ENCODE measurements around the gene MAGEB4. TPM values are rescaled to one million over a fixed set of nuclear protein-coding genes. Genes with fewer than 3 reads are reported as not detected.
"Not testable (repeated sequence)": the region's sequence is repeated elsewhere in the genome, so short reads cannot be mapped to it uniquely, and the experiment has no call there.

Gene MAGEB4
- not detected for total RNA-seq

DNA sequence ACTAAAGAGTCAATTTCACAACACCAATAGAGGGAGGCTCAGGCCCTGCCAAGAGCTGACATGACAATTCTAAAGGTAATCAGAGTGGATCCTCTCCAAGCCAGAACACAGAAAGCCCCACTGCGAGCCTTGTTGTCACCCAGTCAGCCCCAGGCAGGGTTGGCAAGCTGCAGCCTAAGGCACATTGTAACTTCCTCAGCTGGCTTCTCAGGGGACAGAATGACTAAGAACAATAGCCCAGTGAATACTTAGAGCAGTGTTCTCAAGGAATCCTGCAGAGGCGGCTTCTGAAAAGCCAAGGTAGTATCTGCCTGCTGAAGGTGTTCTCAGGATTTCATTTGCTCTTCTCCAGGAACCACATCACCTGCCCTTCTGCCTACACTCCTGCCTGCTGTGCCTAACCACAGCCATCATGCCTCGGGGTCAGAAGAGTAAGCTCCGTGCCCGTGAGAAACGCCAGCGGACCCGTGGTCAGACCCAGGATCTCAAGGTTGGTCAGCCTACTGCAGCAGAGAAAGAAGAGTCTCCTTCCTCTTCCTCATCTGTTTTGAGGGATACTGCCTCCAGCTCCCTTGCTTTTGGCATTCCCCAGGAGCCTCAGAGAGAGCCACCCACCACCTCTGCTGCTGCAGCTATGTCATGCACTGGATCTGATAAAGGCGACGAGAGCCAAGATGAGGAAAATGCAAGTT, at the start of gene MAGEB4:
MAGEB4 (plus strand) TSS at position 277 of the 692 bp plus-strand sequence; CDS start at position 413, 136 bp downstream.
- H3K4me3 ChIP-seq, result no peak within 1 kb of the TSS
- WGBS, 2 donors, result 62 to 82% methylated on average over 4 to 5 of the region's 10 CpGs
- intact Hi-C loops (cut with DNase I), result no loop called here

GRCh38 chrX:30193910-30194309, 47.9 kb upstream of the MAGEB4 start:
- H3K4me1 ChIP-seq; ATAC-seq; H3K9me3 ChIP-seq; H3K27me3 ChIP-seq; intact Hi-C loops (cut with DNase I); DNase-seq; H3K4me3 ChIP-seq; H3K36me3 ChIP-seq (replicated peaks in 1 of 2; ENCODE audit: insufficient read depth in 1 of 2, low read depth in 2 of 2); H3K27ac ChIP-seq: not testable (repeated sequence)
- WGBS, 2 donors, result 54 to 63% methylated on average over 5 to 6 of the region's 6 CpGs

More for the DNA sequence above, at the start of gene MAGEB4:
- Histone ChIP-seq H3K27me3 (no peaks in the 10 kb centered on the region), H3K4me1 (no peaks in the 10 kb centered on the region), H3K9me3 (no peaks in the 10 kb centered on the region), H3K27ac (no peak within 1 kb of the TSS), H3K36me3 (replicated peaks in 1 of 2; ENCODE audit: insufficient read depth in 1 of 2, low read depth in 2 of 2) (no peaks in the 10 kb centered on the region)
- ATAC-seq (no peak), DNase-seq (no peak)
- TF ChIP-seq CTCF (IDR thresholded peaks at IDR 0.05), result no peak
- no peak for TF ChIP-seq POLR2A (IDR thresholded peaks at IDR 0.05)

GRCh38 chrX:30196322-30196721, 45.5 kb upstream of the MAGEB4 start:
- TF ChIP-seq CTCF (IDR thresholded peaks at IDR 0.05) (no peak), POLR2A (IDR thresholded peaks at IDR 0.05) (no peak)
- no peaks in the 10 kb centered on the region for H3K9me3 ChIP-seq
- no peaks in the 10 kb centered on the region for H3K36me3 ChIP-seq (replicated peaks in 1 of 2; ENCODE audit: insufficient read depth in 1 of 2, low read depth in 2 of 2)
- no peak for ATAC-seq
- no peak overlapping the region for H3K27ac ChIP-seq
- H3K27me3 ChIP-seq, result no peaks in the 10 kb centered on the region
- intact Hi-C loops (cut with DNase I), result no loop called here
- H3K4me3 ChIP-seq, result no peak overlapping the region
- H3K4me1 ChIP-seq, result no peaks in the 10 kb centered on the region
- no peak for DNase-seq
- WGBS, 2 donors, result 7 to 11% methylated on average over 1 of the region's 1 CpG

GRCh38 chrX:30212172-30212571, 29.6 kb upstream of the MAGEB4 start:
- no peak for ATAC-seq
- H3K9me3 ChIP-seq, result no peaks in the 10 kb centered on the region
- H3K4me3 ChIP-seq, result no peak overlapping the region
- TF ChIP-seq POLR2A (IDR thresholded peaks at IDR 0.05) (no peak), CTCF (IDR thresholded peaks at IDR 0.05) (no peak)
- H3K27ac ChIP-seq, result no peak overlapping the region
- H3K27me3 ChIP-seq, result no peaks in the 10 kb centered on the region
- H3K36me3 ChIP-seq (replicated peaks in 1 of 2; ENCODE audit: insufficient read depth in 1 of 2, low read depth in 2 of 2), result no peaks in the 10 kb centered on the region
- intact Hi-C loops (cut with DNase I), result no loop called here
- 75 to 81% methylated on average over 2 of the region's 2 CpGs for WGBS, 2 donors
- H3K4me1 ChIP-seq, result no peaks in the 10 kb centered on the region
- DNase-seq, result no peak

- no peak for TF ChIP-seq CTCF (IDR thresholded peaks at IDR 0.05)
- no peak for TF ChIP-seq POLR2A (IDR thresholded peaks at IDR 0.05)
- no peak within 1 kb of the TSS for H3K27ac ChIP-seq
- 92 to 96% methylated on average over 5 to 23 of the region's 29 CpGs for WGBS, 2 donors
- no peak within 1 kb of the TSS for H3K4me3 ChIP-seq
- intact Hi-C loops (cut with DNase I), result no loop called here
- H3K4me1 ChIP-seq, result no peaks in the 10 kb centered on the region
- H3K9me3 ChIP-seq, result no peaks in the 10 kb centered on the region
- ATAC-seq (no peak), DNase-seq (no peak)
- no peaks in the 10 kb centered on the region for H3K27me3 ChIP-seq
- H3K36me3 ChIP-seq (replicated peaks in 1 of 2; ENCODE audit: insufficient read depth in 1 of 2, low read depth in 2 of 2), result no peaks in the 10 kb centered on the region
Observed at GRCh38 chrX:30215357-30215843, 26.4 kb upstream of the MAGEB4 start, which contains the start of gene MAGEB2. TSS of gene MAGEB2 (plus strand) at chrX:30215563. CDS start at chrX:30218581, 3,018 bp downstream.
